Kidney epithelial cell (primary cell): Measurements from ENCODE around the gene STX1A. TPM values are rescaled to one million over a fixed set of nuclear protein-coding genes. Genes with fewer than 3 reads are reported as not detected.

Experiments used
- DNase-seq: peaks from one replicate; pipeline ENCODE4 v3.0.0-alpha.2; 2010; ENCODE audit warnings: low read depth
- H3K27me3 ChIP-seq: 2 replicates; pipeline ENCODE4 v1.6.0; 2011; ENCODE audit warnings: low read length; ENCODE audit not compliant: control insufficient read depth, insufficient read depth
- H3K36me3 ChIP-seq: 2 replicates; pipeline ENCODE4 v1.5.1; 2011; ENCODE audit warnings: low read length; ENCODE audit not compliant: control insufficient read depth, insufficient read depth
- H3K4me3 ChIP-seq: 2 replicates; pipeline ENCODE4 v1.5.1; 2011; ENCODE audit warnings: low read depth, mild to moderate bottlenecking, control low read depth, low read length
- total RNA-seq: library from RNA; depleted of rRNA; stranded (reverse); fragments of >200 nt; gene quantifications from 2 replicates; pipeline ENCODE4 v1.2.3, GENCODE V29; 2015
- TF ChIP-seq, protein P1 (sequence below): IDR thresholded peaks from 2 replicates; pipeline ENCODE4 v1.5.1; 2011; ENCODE audit warnings: mild to moderate bottlenecking, moderate library complexity, low read length, control low read depth, inconsistent platforms; ENCODE audit not compliant: insufficient read depth, poor library complexity, severe bottlenecking

Gene STX1A
- total RNA-seq, 1 donor from 2014 or later, result 25.9 TPM

DNA sequence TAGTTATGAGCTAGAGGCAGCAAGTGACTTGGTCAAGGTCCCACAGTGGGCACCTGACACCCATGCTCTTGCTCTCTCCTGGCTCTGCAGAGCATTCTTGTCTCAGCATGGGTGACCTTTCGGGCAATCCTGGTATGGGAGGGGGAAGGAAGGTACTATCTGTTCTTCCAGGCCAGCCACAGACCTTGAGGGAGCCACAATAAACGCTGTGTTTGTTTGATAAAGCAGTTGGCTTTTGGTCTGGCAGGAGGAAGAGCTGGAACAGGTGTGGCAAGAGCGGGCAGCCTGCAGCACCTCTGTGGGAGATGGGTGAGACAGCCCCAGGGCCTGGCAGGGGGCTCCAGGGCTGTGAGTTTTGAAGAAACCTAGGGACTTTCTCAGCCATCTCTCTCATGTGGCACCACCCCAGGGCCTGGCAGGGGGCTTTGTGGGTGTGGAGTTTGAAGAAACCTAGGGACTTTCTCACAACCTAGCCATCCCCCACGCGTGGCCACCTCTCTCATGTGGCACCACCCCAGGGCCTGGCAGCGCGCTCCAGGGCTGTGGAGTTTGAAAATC, 39.2 kb upstream of the STX1A start:
- H3K36me3 ChIP-seq, result no peaks in the 10 kb centered on the region
- TF ChIP-seq, protein P1, sequence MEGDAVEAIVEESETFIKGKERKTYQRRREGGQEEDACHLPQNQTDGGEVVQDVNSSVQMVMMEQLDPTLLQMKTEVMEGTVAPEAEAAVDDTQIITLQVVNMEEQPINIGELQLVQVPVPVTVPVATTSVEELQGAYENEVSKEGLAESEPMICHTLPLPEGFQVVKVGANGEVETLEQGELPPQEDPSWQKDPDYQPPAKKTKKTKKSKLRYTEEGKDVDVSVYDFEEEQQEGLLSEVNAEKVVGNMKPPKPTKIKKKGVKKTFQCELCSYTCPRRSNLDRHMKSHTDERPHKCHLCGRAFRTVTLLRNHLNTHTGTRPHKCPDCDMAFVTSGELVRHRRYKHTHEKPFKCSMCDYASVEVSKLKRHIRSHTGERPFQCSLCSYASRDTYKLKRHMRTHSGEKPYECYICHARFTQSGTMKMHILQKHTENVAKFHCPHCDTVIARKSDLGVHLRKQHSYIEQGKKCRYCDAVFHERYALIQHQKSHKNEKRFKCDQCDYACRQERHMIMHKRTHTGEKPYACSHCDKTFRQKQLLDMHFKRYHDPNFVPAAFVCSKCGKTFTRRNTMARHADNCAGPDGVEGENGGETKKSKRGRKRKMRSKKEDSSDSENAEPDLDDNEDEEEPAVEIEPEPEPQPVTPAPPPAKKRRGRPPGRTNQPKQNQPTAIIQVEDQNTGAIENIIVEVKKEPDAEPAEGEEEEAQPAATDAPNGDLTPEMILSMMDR, result no peak
- no peak overlapping the region for H3K4me3 ChIP-seq
- H3K27me3 ChIP-seq, result peaks cover 2% of the 10 kb centered on the region
- no peak for DNase-seq

DNA sequence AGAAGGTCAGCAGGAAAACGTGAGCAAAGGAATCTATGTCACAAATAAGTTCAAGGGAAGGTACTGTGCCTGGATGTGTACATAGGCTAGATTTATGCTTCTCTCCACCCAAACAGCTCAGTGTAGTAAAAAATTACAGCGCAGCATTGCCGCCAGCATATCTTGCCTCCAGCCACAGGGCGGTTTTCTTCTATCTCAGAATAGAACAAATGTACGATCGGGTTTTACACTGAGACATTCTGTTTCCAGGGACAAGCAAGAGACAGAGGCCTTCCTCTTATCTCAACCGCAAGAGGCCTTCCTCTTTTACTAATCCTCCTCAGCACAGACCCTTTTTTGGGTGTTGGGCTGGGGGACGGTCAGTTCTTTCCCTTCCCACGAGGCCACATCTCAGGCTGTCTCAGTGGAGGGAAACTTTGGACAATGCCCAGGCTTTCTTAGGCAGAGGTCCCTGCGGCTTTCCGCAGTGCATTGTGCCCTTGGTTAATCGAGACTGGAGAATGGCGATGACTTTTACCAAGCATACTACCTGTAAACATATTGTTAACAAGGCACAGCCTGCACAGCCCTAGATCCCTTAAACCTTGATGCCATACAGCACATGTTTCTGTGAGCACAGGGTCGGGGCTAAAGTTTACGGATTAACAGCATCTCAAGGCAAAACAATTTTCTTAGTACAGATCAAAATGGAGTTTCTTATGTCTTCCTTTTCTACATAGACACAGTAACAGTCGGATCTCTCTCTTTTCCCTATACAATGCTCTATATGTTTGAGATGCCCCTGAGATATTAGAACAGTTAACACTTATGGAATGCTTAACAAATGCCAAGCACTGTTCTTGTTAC, 30.7 kb upstream of the STX1A start:
- TF ChIP-seq, protein P1, result no peak
- Histone ChIP-seq H3K36me3 (no peaks in the 10 kb centered on the region), H3K27me3 (no peaks in the 10 kb centered on the region), H3K4me3 (no peak overlapping the region)
- no peak for DNase-seq

DNA sequence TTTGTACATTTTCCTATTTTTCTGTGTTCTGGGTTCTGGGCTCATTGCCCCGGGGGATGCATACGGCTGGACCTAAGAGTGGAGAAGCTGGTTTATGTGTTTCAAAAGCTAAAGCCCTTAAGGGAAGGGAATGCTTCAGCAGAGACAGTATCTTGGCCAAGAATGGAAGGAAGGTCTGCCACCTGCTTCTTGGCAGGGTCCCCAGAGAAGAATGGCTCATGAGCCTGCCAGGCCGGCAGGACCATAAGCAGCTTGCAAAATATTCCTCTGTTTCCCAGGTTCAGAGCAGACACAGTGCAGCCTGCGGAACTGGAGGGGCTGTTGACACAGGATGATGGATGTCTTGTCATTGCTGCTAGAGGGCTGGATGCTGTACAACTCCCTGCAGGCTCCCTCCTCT, 26.9 kb upstream of the STX1A start:
- TF ChIP-seq, protein P1, result no peak
- no peak for DNase-seq

DNA sequence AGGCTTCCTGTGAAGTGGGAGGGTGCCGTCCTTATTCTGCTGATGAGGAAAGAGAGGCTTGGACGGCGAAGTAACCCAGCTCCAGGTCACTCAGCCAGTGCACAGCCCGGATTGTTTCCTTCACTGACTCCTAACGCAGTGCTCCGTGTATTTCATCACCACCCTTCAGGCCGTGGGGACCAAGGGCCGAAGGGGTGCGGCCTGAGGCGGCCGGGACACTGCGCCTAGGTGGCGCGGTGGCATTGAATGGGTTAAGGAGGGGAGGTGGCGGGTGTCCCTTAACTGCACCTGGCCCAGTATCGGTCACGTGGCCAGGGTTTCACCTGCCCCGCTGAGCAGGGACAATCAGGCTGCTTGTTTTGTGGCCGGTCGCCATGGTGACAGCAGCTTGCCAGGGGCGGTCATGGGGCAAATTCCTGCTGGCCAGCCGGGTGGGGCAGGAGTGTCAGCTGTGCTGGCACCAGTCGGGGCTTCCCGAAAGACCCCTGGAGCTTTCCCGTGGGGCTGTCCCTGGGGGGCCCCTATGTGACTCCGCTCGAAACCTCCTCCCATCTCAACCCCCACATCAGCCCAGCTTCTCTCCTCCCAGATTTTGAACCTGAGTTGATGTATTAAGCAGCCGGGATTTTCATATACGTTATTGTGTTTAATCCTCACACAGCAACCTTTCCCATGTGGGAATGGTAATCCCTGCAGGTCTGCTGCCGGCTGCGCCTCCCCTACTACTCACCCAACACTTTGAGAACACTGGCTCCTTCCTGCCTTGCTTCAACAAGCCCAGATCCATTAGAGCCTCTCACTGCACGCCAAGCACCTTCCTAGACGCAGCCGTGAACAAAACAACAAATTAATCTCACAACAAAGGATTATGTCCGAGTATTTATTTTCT, 23.5 kb upstream of the STX1A start:
- peak; percentile 95 for DNase-seq
- Histone ChIP-seq H3K27me3 (no peaks in the 10 kb centered on the region), H3K4me3 (no peak overlapping the region), H3K36me3 (no peaks in the 10 kb centered on the region)
- TF ChIP-seq, protein P1, result no peak

More for the DNA sequence above, 26.9 kb upstream of the STX1A start:
- Histone ChIP-seq H3K4me3 (no peak overlapping the region), H3K27me3 (no peaks in the 10 kb centered on the region), H3K36me3 (no peaks in the 10 kb centered on the region)

DNA sequence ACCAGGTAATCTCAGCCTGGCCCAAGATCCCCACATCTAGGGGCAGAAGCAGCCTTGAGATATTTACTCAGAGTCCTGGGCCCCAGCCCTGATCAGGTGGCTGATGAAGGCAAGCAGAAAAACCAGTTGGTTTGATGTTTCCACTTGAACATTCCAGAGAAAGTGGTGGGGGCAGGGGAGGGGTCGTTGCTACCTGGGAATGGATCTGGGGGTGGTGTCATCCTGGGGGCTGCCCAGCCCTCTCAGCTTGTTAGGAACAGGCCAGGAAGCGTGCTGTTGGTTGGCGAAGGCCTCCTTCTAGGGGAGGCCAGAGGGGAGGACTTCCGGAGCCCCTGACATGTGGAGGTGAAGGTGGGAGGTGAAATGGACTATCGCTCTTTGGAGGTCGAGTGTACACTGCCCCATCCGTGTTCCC, 22.9 kb upstream of the STX1A start:
- H3K27me3 ChIP-seq, result no peaks in the 10 kb centered on the region
- no peak overlapping the region for H3K4me3 ChIP-seq
- no peak for DNase-seq
- H3K36me3 ChIP-seq, result no peaks in the 10 kb centered on the region
- TF ChIP-seq, protein P1, result no peak
